K562 (cell line): ENCODE data around the gene DOCK3. TPM values are rescaled to one million over a fixed set of nuclear protein-coding genes. Genes with fewer than 3 reads are reported as not detected.

ENCODE experiments used
- ATAC-seq: fragments of 200-7000 bp; cut with Tn5 transposase; 3 replicates; pipeline ENCODE4 v1.9.1; 2020; ENCODE audit warnings: moderate library complexity
- BruUV-seq: library from RNA; stranded (reverse); fragments of 400-500 nt; replicated peaks from 2 replicates; lab custom pipeline; 2021; lab: Mats Ljungman, UMichigan
- CTCF ChIA-PET: fragments of 300-600 bp; formaldehyde crosslinking; extraction: SDS; loops from one replicate; lab custom pipeline; 2021; ENCODE audit warnings: low intra/inter-chr PET ratio; lab: Yijun Ruan, JAX
- POLR2A ChIA-PET: fragments of 300-600, 350-650 bp; sonication (Branson Sonifier 250); formaldehyde crosslinking; extraction: SDS; loops from one replicate; lab custom pipeline; 2021; ENCODE audit warnings: antibody characterized with exemption, inconsistent platforms; lab: Yijun Ruan, JAX
- DNase-seq, 4 experiments: peaks; one replicate each; pipeline versions ENCODE4 v3.0.0 to v3.0.0-alpha.2; 2011 to 2018; ENCODE audit warnings: low spot score in 3 of 4, mixed read lengths in 3 of 4; ENCODE audit errors: extremely low read depth in 1 of 4
- FAIRE-seq: peaks from 2 replicates; lab custom pipeline; 2011; peaks lifted over from hg19 to GRCh38; lab: Jason Lieb, UNC
- H2AFZ ChIP-seq: 2 replicates; pipeline ENCODE4 v1.6.0; 2011; ENCODE audit warnings: low read depth, low read length, control low read depth, inconsistent platforms
- H3K27ac ChIP-seq: fragments of 200-600 bp; 3 replicates; pipeline ENCODE4 v1.8.0; 2011; ENCODE audit warnings: low read depth, mild to moderate bottlenecking, control low read depth, inconsistent platforms, low read length, moderate library complexity, mixed read lengths; ENCODE audit errors: extremely low read depth
- H3K27me3 ChIP-seq, 2 experiments: fragments of 300-600 bp in 1 of 2; 2 replicates in 1 of 2; 3 replicates in 1 of 2; pipeline versions ENCODE4 v1.6.0 to v1.8.0; 2011; ENCODE audit warnings: inconsistent platforms in 2 of 2, low read length in 2 of 2, mild to moderate bottlenecking in 1 of 2, mixed read lengths in 1 of 2, moderate library complexity in 1 of 2; ENCODE audit not compliant: control insufficient read depth in 2 of 2, insufficient read depth in 2 of 2
- H3K36me3 ChIP-seq: fragments of 300-600 bp; 3 replicates; pipeline ENCODE4 v1.8.0; 2011; ENCODE audit warnings: mild to moderate bottlenecking, low read length, inconsistent platforms; ENCODE audit not compliant: control insufficient read depth, insufficient read depth
- H3K4me1 ChIP-seq, 2 experiments: fragments of 200-600 bp in 1 of 2; replicated peaks in 1 of 2; 2 replicates in 1 of 2; 3 replicates in 1 of 2; pipeline versions ENCODE4 v1.5.1 to v1.8.0; 2011; ENCODE audit warnings: inconsistent platforms in 2 of 2, low read length in 2 of 2, mild to moderate bottlenecking in 1 of 2, mixed read lengths in 1 of 2, moderate library complexity in 1 of 2; ENCODE audit not compliant: control insufficient read depth in 2 of 2, insufficient read depth in 2 of 2
- H3K4me2 ChIP-seq: 2 replicates; pipeline ENCODE4 v1.6.1; 2011; ENCODE audit warnings: low read length, control low read depth, inconsistent platforms, mixed read lengths; ENCODE audit not compliant: insufficient read depth
- H3K4me3 ChIP-seq: fragments of 200-600 bp; sonication (generic), shearing (Covaris generic); 2 replicates; pipeline ENCODE4 v1.5.1; 2016; ENCODE audit warnings: control low read depth, inconsistent platforms
- H3K79me2 ChIP-seq: fragments of 200-600 bp; 3 replicates; pipeline ENCODE4 v1.8.0; 2011; ENCODE audit warnings: low read length, inconsistent platforms; ENCODE audit not compliant: control insufficient read depth, insufficient read depth
- H3K9ac ChIP-seq, 2 experiments: 2 replicates each; pipeline versions ENCODE4 v1.6.0 to v1.6.1; 2011; ENCODE audit warnings: low read depth in 2 of 2, low read length in 2 of 2, control low read depth in 1 of 2, inconsistent platforms in 1 of 2, mild to moderate bottlenecking in 1 of 2, mixed read lengths in 1 of 2; ENCODE audit not compliant: insufficient read depth in 1 of 2
- H3K9me1 ChIP-seq: one replicate; pipeline ENCODE4 v1.6.0; 2011; ENCODE audit warnings: inconsistent platforms, mild to moderate bottlenecking, low read length, moderate library complexity; ENCODE audit not compliant: control insufficient read depth, insufficient read depth
- H3K9me3 ChIP-seq: replicated peaks from 2 replicates; pipeline ENCODE4 v1.5.1; 2011; ENCODE audit warnings: low read depth, low read length, inconsistent platforms; ENCODE audit not compliant: control insufficient read depth, insufficient read depth
- H4K20me1 ChIP-seq: replicated peaks from 2 replicates; pipeline ENCODE4 v1.6.1; 2011; ENCODE audit warnings: low read length, inconsistent platforms, mixed read lengths; ENCODE audit not compliant: control insufficient read depth, insufficient read depth
- C11orf30 ChIP-seq: fragments of 450-650 bp; IDR thresholded peaks from 2 replicates; pipeline ENCODE4 v1.6.1; 2016; ENCODE audit warnings: low read depth, mild to moderate bottlenecking
- GTF2F1 ChIP-seq: IDR thresholded peaks from 2 replicates; pipeline ENCODE4 v1.6.1; 2011; ENCODE audit warnings: low read depth, low read length, improper control_type of control experiment
- HCFC1 ChIP-seq: IDR thresholded peaks from 2 replicates; pipeline ENCODE4 v1.6.1; 2012; ENCODE audit warnings: low read depth, low read length, improper control_type of control experiment
- HLTF ChIP-seq: fragments of 450-650 bp; IDR thresholded peaks from 2 replicates; pipeline ENCODE4 v1.6.1; 2016
- MAFF ChIP-seq: IDR thresholded peaks from 2 replicates; pipeline ENCODE4 v1.6.1; 2012; ENCODE audit warnings: low read length, improper control_type of control experiment
- MAFG ChIP-seq: fragments of 450-650 bp; conservative IDR thresholded peaks from 2 replicates; pipeline ENCODE4 v1.6.1; 2016; ENCODE audit warnings: missing genetic modification characterization, missing compliant biosample characterization
- MAFK ChIP-seq: IDR thresholded peaks from 2 replicates; pipeline ENCODE4 v1.6.1; 2011; ENCODE audit warnings: low read length, improper control_type of control experiment
- RNF2 ChIP-seq: sonication (generic); IDR thresholded peaks from 2 replicates; pipeline ENCODE4 v1.6.1; 2016
- SMAD2 ChIP-seq: fragments of 150-350 bp; IDR thresholded peaks from 2 replicates; pipeline ENCODE4 v1.6.1; 2014; ENCODE audit warnings: low read depth, mild to moderate bottlenecking, low read length
- ZFX ChIP-seq: sonication (generic); formaldehyde crosslinking; IDR thresholded peaks from 2 replicates; pipeline ENCODE4 v1.8.0; 2022; ENCODE audit warnings: mild to moderate bottlenecking, missing genetic modification reagents, moderate library complexity
- ZNF316 ChIP-seq: fragments of 450-650 bp; IDR thresholded peaks from 2 replicates; pipeline ENCODE4 v1.6.1; 2016
- WGBS: fragments of 100-300 bp; shearing (Covaris generic); methylation state at CpG from one replicate; pipeline ENCODE4 v1.1.6; 2016; ENCODE audit warnings: low coverage, mixed read lengths; ENCODE audit not compliant: insufficient coverage; ENCODE audit errors: missing lambda C conversion rate; 5-methylcytosine and 5-hydroxymethylcytosine counted together
- in situ Hi-C: fragments of 300-500 bp; cut with MboI; formaldehyde crosslinking; loops from 4 replicates; pipeline ENCODE4 v1.15.0; 2018; ENCODE audit warnings: inconsistent platforms, mixed read lengths
- intact Hi-C: fragments of 100-400 bp; cut with micrococcal nuclease; formaldehyde crosslinking; loops from 2 replicates; pipeline ENCODE4 v1.14.2; 2022
- polyA plus RNA-seq, 8 experiments: library from polyadenylated mRNA; depleted of rRNA in 4 of 8; stranded (reverse) in 5 of 8; unstranded in 3 of 8; fragments of >200 nt; fragmentation: Nextera tagmentation in 2 of 8; fragmentation: Illumina TruSeq in 1 of 8; extraction: Ambion mirVana in 2 of 8; extraction: Trizol in 1 of 8; gene quantifications; 2 replicates each; pipeline versions ENCODE4 v1.2.1 to v1.2.3, GENCODE V29; 2011 to 2014; ENCODE audit warnings: inconsistent platforms in 1 of 8, missing spikeins in 1 of 8
- total RNA-seq, 7 experiments: library from RNA; depleted of rRNA in 6 of 7; stranded (reverse); fragments of >200 nt in 6 of 7; fragmentation: Illumina TruSeq in 2 of 7; extraction: Trizol in 2 of 7; gene quantifications; 2 replicates each; pipeline versions ENCODE4 v1.2.1 to v1.2.3, GENCODE V29; 2011 to 2021; ENCODE audit warnings: low replicate concordance in 1 of 7
- TF ChIP-seq, protein P1 (sequence below), 2 experiments: fragments of 200-800 bp in 1 of 2; sonication (Bioruptor generic) in 1 of 2; sonication (generic) in 1 of 2; formaldehyde crosslinking in 1 of 2; IDR thresholded peaks in 1 of 2; conservative IDR thresholded peaks in 1 of 2; 2 replicates each; pipeline versions ENCODE4 v1.5.0 to v1.6.1; 2016 to 2020; ENCODE audit warnings: missing compliant biosample characterization in 1 of 2, missing genetic modification characterization in 1 of 2, missing genetic modification reagents in 1 of 2
- TF ChIP-seq, protein P2 (sequence below): fragments of 450-650 bp; IDR thresholded peaks from 2 replicates; pipeline ENCODE4 v1.7.1; 2018; ENCODE audit warnings: mild to moderate bottlenecking, low read depth; ENCODE audit not compliant: partially characterized antibody

DOCK3 gene
- total and polyA plus RNA-seq, 9 of the 15 experiments (the other 6 are each of a cell fraction or from before 2014, with no cell fraction given), result under 0.01 to 0.03 (median 0.01) TPM; not detected in 4

DNA sequence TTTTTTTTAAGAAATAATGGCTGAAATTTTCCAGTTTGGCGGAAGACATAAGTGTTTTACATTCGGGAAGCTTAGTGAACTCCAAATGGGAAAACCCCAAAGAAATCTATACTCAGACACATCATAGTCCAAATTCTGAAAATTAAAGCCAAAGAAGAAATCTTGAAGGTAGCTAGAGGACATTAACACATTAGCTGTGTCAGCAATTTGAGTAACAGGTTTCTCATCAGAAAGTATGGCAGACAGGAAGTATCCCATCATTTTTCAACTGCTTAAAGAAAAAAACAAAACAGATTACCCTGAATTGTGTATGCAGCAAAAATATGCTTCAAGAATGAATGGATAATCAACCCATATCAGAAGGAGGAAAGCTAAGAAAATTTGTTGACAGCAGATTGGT, 261.7 kb downstream of the DOCK3 start:
- Histone ChIP-seq H3K4me1 (no peaks in the 10 kb centered on the region), H2AFZ (no peak overlapping the region), H3K27me3 (no peaks in the 10 kb centered on the region), H3K4me3 (no peak overlapping the region), H3K9ac (no peak overlapping the region), H3K9me3 (no peaks in the 10 kb centered on the region), H3K36me3 (no peaks in the 10 kb centered on the region), H3K9me1 (no peaks in the 10 kb centered on the region), H3K79me2 (no peaks in the 10 kb centered on the region), H4K20me1 (no peaks in the 10 kb centered on the region), H3K27ac (no peak overlapping the region), H3K4me2 (no peak overlapping the region)
- TF ChIP-seq MAFG (peak; percentile 31; the same call in 1 of the 2 replicates), C11orf30 (peak; percentile 50; the same call in 1 of the 2 replicates), GTF2F1 (no peak), MAFK (peak; percentile 79), HCFC1 (no peak), MAFF (peak; percentile 76), HLTF (no peak), RNF2 (no peak), ZFX (no peak), SMAD2 (no peak), ZNF316 (peak; percentile 77)
- TF ChIP-seq, protein P1, sequence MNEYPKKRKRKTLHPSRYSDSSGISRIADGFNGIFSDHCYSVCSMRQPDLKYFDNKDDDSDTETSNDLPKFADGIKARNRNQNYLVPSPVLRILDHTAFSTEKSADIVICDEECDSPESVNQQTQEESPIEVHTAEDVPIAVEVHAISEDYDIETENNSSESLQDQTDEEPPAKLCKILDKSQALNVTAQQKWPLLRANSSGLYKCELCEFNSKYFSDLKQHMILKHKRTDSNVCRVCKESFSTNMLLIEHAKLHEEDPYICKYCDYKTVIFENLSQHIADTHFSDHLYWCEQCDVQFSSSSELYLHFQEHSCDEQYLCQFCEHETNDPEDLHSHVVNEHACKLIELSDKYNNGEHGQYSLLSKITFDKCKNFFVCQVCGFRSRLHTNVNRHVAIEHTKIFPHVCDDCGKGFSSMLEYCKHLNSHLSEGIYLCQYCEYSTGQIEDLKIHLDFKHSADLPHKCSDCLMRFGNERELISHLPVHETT (CRISPR knock-in tag; conservative IDR thresholded peaks at IDR 0.05 in 1 of 2, IDR thresholded peaks at IDR 0.05 in 1 of 2), result no peak
- TF ChIP-seq, protein P2, sequence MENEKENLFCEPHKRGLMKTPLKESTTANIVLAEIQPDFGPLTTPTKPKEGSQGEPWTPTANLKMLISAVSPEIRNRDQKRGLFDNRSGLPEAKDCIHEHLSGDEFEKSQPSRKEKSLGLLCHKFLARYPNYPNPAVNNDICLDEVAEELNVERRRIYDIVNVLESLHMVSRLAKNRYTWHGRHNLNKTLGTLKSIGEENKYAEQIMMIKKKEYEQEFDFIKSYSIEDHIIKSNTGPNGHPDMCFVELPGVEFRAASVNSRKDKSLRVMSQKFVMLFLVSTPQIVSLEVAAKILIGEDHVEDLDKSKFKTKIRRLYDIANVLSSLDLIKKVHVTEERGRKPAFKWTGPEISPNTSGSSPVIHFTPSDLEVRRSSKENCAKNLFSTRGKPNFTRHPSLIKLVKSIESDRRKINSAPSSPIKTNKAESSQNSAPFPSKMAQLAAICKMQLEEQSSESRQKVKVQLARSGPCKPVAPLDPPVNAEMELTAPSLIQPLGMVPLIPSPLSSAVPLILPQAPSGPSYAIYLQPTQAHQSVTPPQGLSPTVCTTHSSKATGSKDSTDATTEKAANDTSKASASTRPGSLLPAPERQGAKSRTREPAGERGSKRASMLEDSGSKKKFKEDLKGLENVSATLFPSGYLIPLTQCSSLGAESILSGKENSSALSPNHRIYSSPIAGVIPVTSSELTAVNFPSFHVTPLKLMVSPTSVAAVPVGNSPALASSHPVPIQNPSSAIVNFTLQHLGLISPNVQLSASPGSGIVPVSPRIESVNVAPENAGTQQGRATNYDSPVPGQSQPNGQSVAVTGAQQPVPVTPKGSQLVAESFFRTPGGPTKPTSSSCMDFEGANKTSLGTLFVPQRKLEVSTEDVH, result no peak
- in situ Hi-C loops, result no loop called here
- ATAC-seq (no peak), DNase-seq (no peak), FAIRE-seq (no peak)
- intact Hi-C loops, result no loop called here
- ChIA-PET CTCF (no interaction called here), POLR2A (no interaction called here)
- WGBS, result 0% methylated on average over 2 of the region's 2 CpGs
- BruUV-seq, result no TSS peak
